ENCODE results near the gene OXCT2. TPM values are rescaled to one million over a fixed set of nuclear protein-coding genes. Genes with fewer than 3 reads are reported as not detected.

The OXCT2 gene
- total RNA-seq, 1 experiment from 2014 or later, result 1.3 TPM

DNA sequence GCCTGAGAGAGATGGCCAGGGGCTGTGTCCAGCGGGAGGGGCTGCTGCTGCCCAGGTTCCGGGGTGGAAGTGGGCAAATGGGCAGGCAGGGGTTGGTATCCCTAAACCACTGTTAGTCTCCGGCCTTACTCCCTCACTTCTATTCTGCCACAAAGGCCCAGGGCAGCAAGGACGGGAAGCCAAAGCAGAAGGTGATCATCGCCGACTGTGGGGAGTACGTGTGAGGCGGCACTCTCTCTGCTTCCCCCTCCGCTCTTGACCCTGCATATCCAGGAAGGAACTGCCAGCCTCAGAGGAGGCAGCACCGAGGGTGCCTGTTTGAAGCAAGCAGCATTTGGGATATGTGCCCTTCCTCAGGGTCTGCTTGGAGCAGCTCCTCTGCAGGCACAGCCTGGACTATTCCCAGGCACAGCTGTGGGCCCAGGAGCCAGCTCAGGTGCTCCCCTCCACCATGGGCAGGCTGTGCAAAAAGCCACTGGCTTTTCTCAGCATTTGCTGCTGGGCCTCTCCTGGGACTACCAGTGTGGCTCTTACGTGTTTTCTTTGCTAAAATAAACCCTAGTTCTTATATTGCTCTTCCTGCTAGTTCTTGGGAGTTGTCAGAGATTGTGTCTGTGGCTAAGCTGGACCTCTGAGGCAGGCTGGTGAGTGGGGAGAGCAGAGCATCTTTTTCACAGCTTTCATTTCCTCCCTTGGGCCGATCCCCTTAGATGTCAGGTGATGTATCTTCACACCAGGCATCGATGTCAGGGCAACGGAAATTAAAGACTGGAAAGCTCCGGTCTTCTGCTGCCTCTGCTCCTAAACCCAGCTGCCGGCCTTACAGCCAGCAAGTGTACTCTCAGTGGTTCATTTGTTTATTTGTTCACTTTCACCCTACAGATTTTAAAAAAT, 17.8 kb downstream of the OXCT2 start:
- no TSS peak for BruUV-seq (replicated peaks)
- H3K4me1 Mint-ChIP-seq (ENCODE audit: low read depth, unreplicated experiment), result no peaks in the 10 kb centered on the region
- no peak overlapping the region for H3K4me3 Mint-ChIP-seq (ENCODE audit: low read depth, unreplicated experiment)
- no peak overlapping the region for H3K27ac Mint-ChIP-seq (ENCODE audit: unreplicated experiment)
- H3K27me3 Mint-ChIP-seq (ENCODE audit: unreplicated experiment), result no peaks in the 10 kb centered on the region
- intact Hi-C loops (cut with micrococcal nuclease; ENCODE audit: unreplicated experiment), result no loop called here
- no peak for DNase-seq
- peaks cover 20% of the 10 kb centered on the region for H3K36me3 Mint-ChIP-seq (ENCODE audit: insufficient read depth, unreplicated experiment)
- CTCF ChIA-PET, result no interaction called here
- H3K9me3 Mint-ChIP-seq (ENCODE audit: low read depth, unreplicated experiment), result no peaks in the 10 kb centered on the region
- TF ChIP-seq CTCF (IDR thresholded peaks at IDR 0.05; ENCODE audit: unreplicated experiment), result no peak

- no TSS peak for BruUV-seq (replicated peaks)
- H3K27ac Mint-ChIP-seq (ENCODE audit: unreplicated experiment), result no peak overlapping the region
- CTCF ChIA-PET, result interaction anchor here (0.6 kb wide), 1 partner anchor 8 kb away, joined by 4 read pairs; no protein-coding TSS in a partner anchor
- H3K27me3 Mint-ChIP-seq (ENCODE audit: unreplicated experiment), result no peaks in the 10 kb centered on the region
- H3K4me1 Mint-ChIP-seq (ENCODE audit: low read depth, unreplicated experiment), result no peaks in the 10 kb centered on the region
- peaks cover 22% of the 10 kb centered on the region for H3K36me3 Mint-ChIP-seq (ENCODE audit: insufficient read depth, unreplicated experiment)
- DNase-seq, result no peak
- no peak overlapping the region for H3K4me3 Mint-ChIP-seq (ENCODE audit: low read depth, unreplicated experiment)
- TF ChIP-seq CTCF (IDR thresholded peaks at IDR 0.05; ENCODE audit: unreplicated experiment), result no peak
- intact Hi-C loops (cut with micrococcal nuclease; ENCODE audit: unreplicated experiment), result no loop called here
- H3K9me3 Mint-ChIP-seq (ENCODE audit: low read depth, unreplicated experiment), result no peaks in the 10 kb centered on the region
These were observed 18.4 kb downstream of the OXCT2 start for GRCh38 chr1:39752703-39753102.

DNA sequence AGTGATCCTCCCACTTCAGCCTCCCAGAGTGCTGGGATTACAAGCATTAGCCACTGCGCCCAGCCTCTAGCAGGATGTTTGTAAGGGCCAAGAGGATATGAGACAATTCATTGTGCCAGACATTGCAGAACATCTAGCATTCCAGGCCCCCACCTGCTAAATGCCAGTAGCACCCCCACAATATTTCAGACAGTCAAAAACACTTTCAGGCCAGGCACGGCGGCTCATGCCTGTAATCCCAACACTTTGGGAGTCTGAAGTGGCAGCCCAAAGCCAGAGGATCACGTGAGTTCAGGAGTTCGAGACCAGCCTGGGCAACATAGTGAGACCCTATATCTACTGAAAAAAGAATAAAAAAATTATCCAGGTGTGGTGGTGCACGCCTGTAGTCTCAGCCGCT, 19.6 kb downstream of the OXCT2 start:
- Mint-ChIP-seq H3K4me3 (ENCODE audit: low read depth, unreplicated experiment) (no peak overlapping the region), H3K4me1 (ENCODE audit: low read depth, unreplicated experiment) (no peaks in the 10 kb centered on the region), H3K27ac (ENCODE audit: unreplicated experiment) (no peak overlapping the region), H3K36me3 (ENCODE audit: insufficient read depth, unreplicated experiment) (peaks cover 30% of the 10 kb centered on the region), H3K27me3 (ENCODE audit: unreplicated experiment) (no peaks in the 10 kb centered on the region), H3K9me3 (ENCODE audit: low read depth, unreplicated experiment) (no peaks in the 10 kb centered on the region)
- intact Hi-C loops (cut with micrococcal nuclease; ENCODE audit: unreplicated experiment), result no loop called here
- no peak for TF ChIP-seq CTCF (IDR thresholded peaks at IDR 0.05; ENCODE audit: unreplicated experiment)
- no peak for DNase-seq
- BruUV-seq (replicated peaks), result no TSS peak
- CTCF ChIA-PET, result no interaction called here

GRCh38 chr1:39745016-39745670, 26.0 kb downstream of the OXCT2 start:
- BruUV-seq (replicated peaks), result no TSS peak
- no peaks in the 10 kb centered on the region for H3K9me3 Mint-ChIP-seq (ENCODE audit: low read depth, unreplicated experiment)
- DNase-seq, result no peak
- peaks cover 47% of the 10 kb centered on the region for H3K36me3 Mint-ChIP-seq (ENCODE audit: insufficient read depth, unreplicated experiment)
- CTCF ChIA-PET, result no interaction called here
- intact Hi-C loops (cut with micrococcal nuclease; ENCODE audit: unreplicated experiment), result no loop called here
- H3K4me3 Mint-ChIP-seq (ENCODE audit: low read depth, unreplicated experiment), result no peak overlapping the region
- H3K4me1 Mint-ChIP-seq (ENCODE audit: low read depth, unreplicated experiment), result peaks cover under 1% of the 10 kb centered on the region
- H3K27ac Mint-ChIP-seq (ENCODE audit: unreplicated experiment), result no peak overlapping the region
- no peak for TF ChIP-seq CTCF (IDR thresholded peaks at IDR 0.05; ENCODE audit: unreplicated experiment)
- no peaks in the 10 kb centered on the region for H3K27me3 Mint-ChIP-seq (ENCODE audit: unreplicated experiment)

Measured in Calu3 (cell line).